HG03558 (cell line): Measurements from ENCODE around the gene LINC01488.

Experiments
- ATAC-seq: cut with Tn5 transposase; IDR thresholded peaks from one replicate; pipeline ENCODE4 v1.9.1; 2021; ENCODE audit warnings: moderate number of reproducible peaks; ENCODE audit not compliant: unreplicated experiment; ENCODE audit errors: extremely low read depth

Gene LINC01488

GRCh38 chr11:69489031-69489745 lies 7.7 kb downstream of the LINC01488 start:
- ATAC-seq: no peak

DNA sequence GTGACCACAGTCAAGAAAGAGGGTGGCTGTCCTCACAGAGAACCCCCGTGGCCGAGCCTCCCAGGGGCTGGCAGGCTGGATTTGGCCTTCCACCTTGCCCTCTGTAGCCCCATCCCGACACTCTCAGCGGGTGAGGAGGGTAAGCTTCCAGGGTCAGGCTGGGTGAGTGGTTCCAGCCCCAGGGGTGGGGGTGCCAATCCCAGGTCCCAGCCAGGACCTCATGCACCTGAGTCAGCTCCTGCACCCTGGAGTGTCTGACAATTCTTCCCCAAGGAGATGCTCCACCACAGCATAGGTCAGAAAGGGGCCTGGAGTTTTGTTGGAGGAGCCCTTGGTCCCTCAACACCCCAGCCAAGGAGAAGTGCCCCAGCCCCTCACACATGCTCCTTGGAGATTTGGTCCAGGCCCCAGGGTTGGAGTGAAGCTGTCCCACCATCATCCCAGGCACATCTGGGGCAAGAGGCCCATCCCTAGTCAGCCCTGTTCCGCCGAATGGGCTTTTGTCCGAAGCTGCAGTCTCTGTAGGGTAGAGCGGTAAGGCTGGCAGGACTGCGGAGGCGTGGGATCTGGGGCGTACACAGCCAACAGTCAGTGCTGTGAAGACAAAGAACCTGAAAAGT lies 8.4 kb downstream of the LINC01488 start:
- ATAC-seq: no peak

GRCh38 chr11:69490516-69490915 lies 9.1 kb downstream of the LINC01488 start:
- no peak for ATAC-seq

GRCh38 chr11:69491071-69492031 lies 9.9 kb downstream of the LINC01488 start:
- ATAC-seq: no peak

DNA sequence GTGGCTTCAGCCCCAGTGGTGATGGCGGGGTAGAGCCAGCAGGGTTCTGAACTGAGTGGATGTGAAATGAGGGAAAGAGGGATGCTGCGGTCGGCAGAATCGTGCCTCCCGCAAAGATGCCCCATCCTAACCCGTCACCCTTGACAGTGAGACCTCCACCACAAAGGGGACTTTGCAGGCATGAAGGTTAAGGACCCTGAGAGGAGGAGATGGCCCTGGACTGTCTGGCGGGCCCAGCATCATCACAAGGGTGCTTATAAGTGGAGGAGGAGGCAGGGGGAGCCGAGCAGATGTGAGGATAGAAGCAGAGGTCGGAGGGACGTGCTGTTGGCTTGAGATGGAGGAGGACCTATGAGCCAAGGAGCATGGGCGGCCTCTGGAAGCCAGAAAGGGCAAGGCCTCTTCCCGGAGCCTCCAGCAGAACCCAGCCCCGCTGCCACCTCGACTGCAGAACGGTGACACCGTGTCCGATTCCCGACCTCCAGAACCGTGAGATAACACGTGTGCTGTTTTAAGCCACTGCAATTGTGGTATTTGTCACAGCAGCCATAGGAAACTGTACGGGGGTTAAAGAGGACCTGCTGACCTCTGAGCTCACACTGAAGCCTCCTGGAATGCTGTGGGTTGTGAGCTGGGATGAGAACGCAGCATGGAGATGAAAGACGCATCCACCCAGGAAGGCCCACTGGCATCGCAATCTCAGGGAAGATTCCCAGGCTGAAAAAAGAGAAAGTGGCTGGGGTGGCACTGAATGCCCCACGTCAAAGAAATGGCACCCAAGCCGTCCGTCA lies 10.9 kb downstream of the LINC01488 start:
- ATAC-seq: no peak

GRCh38 chr11:69493931-69494821 lies 12.7 kb downstream of the LINC01488 start:
- no peak for ATAC-seq

DNA sequence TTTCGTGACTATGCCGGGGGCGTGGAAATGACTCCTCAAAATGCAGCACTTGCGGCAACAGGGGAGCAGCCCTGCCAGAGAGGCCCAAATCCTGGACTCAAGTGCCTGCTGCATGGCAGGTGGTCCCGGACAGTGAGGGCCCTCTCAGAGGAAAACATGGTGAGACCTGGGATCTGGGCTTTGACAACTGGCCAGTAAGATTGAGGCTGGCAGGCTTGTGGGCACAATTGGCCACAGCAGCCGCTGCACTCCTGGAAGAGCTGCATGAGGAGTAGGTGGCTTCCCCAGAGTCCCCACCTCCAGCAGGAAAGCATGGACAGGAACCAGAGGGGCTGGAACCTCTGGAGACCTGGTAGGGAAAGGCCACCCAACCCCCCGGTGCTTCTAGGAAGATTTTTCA lies 13.4 kb downstream of the LINC01488 start:
- no peak for ATAC-seq

GRCh38 chr11:69495441-69496201 lies 14.2 kb downstream of the LINC01488 start:
- no peak for ATAC-seq

GRCh38 chr11:69496202-69496557 lies 14.7 kb downstream of the LINC01488 start:
- ATAC-seq: no peak

- no peak for ATAC-seq
Measured at GRCh38 chr11:69496631-69497220, 15.3 kb downstream of the LINC01488 start.

DNA sequence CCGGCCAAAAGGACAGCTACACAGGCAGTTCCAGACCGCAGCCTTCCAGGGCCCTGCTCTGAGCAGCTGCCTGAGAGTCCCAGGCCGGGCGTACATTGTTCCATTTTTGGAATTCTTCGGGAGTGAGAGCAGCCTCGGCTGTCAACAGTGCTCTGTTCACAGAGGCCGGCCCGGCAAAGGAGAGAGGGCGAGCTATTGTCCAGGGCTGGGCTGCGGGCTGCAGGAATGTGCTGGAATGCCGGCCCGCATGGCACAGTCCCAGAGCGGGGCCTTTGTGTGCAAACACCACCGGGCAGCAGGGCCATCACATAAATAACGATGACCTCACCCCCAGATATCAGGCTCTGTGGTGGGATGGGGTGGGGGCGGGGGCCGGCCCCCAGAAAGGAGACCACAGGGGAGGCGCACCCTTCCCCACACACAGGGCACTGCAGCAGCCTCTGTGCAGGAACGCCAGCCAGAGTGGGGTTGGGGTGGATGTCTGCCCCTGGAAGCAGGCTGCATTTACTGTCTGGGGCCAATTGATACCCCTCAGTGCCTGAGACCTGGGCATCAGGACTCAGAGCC lies 15.8 kb downstream of the LINC01488 start:
- no peak for ATAC-seq

DNA sequence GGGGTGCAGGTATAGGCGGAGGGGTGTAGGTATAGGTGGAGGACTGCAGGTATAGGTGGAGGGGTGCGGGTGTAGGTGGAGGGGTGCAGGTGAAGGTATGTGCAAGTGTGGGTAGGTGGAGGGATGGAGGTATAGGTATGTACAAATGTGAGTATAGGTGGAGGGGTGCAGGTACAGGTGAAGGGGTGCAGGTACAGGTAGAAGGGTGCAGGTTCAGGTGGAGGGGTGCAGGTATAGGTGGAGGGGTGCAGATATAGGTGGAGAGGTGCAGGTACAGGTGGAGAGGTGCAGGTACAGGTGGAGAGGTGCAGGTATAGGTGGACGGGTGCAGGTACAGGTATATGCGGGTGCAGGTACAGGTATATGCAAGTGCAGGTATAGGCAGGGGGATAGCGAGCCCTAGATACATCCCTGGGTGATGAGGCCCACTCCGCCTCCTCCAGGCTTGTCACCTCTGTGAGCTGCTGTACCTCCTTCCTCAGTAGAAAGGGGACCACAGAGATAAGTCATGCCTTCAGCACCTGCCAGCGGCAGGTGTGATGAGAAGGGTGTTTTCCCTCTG lies 17.2 kb downstream of the LINC01488 start:
- no peak for ATAC-seq

- ATAC-seq: no peak
Measured at GRCh38 chr11:69499186-69499917, 17.9 kb downstream of the LINC01488 start.

- no peak for ATAC-seq
Measured at GRCh38 chr11:69499918-69500284, 18.4 kb downstream of the LINC01488 start.

- ATAC-seq: no peak
Measured at GRCh38 chr11:69500285-69501120, 19.0 kb downstream of the LINC01488 start.

- no peak for ATAC-seq
Measured at GRCh38 chr11:69501121-69501489, 19.6 kb downstream of the LINC01488 start.
